Chondrocyte (in vitro differentiated cells): Measurements from ENCODE around the gene MAML2. TPM values are rescaled to one million over a fixed set of nuclear protein-coding genes. Genes with fewer than 3 reads are reported as not detected.

Experiments used
- DNase-seq: peaks from one replicate; pipeline ENCODE4 v3.0.0; 2021; ENCODE audit warnings: mixed read lengths, low spot score
- H3K27ac Mint-ChIP-seq: one replicate; pipeline ENCODE4 v1.8.0; 2021; ENCODE audit warnings: mild to moderate bottlenecking, moderate library complexity, mixed read lengths; ENCODE audit not compliant: unreplicated experiment
- H3K27me3 Mint-ChIP-seq: 2 replicates; pipeline ENCODE4 v1.8.0; 2021; ENCODE audit warnings: low read depth, mixed read lengths
- H3K36me3 Mint-ChIP-seq: 2 replicates; pipeline ENCODE4 v1.8.0; 2021; ENCODE audit warnings: low read depth, mixed read lengths
- H3K4me1 Mint-ChIP-seq: 2 replicates; pipeline ENCODE4 v1.8.0; 2021; ENCODE audit warnings: low read depth, mild to moderate bottlenecking, mixed read lengths
- H3K4me3 Mint-ChIP-seq: one replicate; pipeline ENCODE4 v1.8.0; 2021; ENCODE audit warnings: mild to moderate bottlenecking, moderate library complexity, mixed read lengths; ENCODE audit not compliant: unreplicated experiment
- H3K9me3 Mint-ChIP-seq: 2 replicates; pipeline ENCODE4 v1.8.0; 2021; ENCODE audit warnings: low read depth, mixed read lengths
- total RNA-seq: library from RNA; stranded (reverse); gene quantifications from 3 replicates; pipeline ENCODE4 v1.2.1, GENCODE V29; 2021
- TF ChIP-seq, protein P1 (sequence below): fragments of 200-600 bp; sonication (generic); IDR thresholded peaks from 2 replicates; pipeline ENCODE4 v1.5.0; 2021; ENCODE audit warnings: antibody characterized with exemption, mild to moderate bottlenecking, moderate library complexity

Gene MAML2
- total RNA-seq, 1 donor from 2014 or later: 19.0 TPM

DNA sequence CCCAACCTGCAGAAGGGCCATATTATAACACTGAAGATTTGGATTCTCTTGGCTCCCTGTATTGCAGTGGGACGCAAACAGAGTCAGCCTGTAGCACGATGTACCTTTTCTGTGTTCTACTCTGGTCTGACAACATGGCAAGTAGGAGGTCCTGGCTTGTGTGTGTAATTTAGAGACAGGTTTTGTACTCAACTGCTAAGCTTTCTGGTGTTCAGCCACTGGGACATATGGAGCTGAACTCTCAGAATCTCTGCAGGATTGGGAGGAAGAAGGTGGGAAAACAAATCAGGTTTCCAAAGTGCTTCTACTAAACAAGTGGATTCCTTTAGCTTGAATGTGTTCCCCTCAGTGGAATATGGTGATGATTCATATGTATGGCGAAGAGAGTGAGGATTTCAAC, 226.6 kb downstream of the MAML2 start:
- Mint-ChIP-seq H3K4me1 (peaks cover 33% of the 10 kb centered on the region), H3K4me3 (no peak overlapping the region), H3K27me3 (no peaks in the 10 kb centered on the region), H3K27ac (no peak overlapping the region), H3K9me3 (no peaks in the 10 kb centered on the region), H3K36me3 (peaks cover 5% of the 10 kb centered on the region)
- TF ChIP-seq, protein P1, sequence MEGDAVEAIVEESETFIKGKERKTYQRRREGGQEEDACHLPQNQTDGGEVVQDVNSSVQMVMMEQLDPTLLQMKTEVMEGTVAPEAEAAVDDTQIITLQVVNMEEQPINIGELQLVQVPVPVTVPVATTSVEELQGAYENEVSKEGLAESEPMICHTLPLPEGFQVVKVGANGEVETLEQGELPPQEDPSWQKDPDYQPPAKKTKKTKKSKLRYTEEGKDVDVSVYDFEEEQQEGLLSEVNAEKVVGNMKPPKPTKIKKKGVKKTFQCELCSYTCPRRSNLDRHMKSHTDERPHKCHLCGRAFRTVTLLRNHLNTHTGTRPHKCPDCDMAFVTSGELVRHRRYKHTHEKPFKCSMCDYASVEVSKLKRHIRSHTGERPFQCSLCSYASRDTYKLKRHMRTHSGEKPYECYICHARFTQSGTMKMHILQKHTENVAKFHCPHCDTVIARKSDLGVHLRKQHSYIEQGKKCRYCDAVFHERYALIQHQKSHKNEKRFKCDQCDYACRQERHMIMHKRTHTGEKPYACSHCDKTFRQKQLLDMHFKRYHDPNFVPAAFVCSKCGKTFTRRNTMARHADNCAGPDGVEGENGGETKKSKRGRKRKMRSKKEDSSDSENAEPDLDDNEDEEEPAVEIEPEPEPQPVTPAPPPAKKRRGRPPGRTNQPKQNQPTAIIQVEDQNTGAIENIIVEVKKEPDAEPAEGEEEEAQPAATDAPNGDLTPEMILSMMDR: no peak
- no peak for DNase-seq

DNA sequence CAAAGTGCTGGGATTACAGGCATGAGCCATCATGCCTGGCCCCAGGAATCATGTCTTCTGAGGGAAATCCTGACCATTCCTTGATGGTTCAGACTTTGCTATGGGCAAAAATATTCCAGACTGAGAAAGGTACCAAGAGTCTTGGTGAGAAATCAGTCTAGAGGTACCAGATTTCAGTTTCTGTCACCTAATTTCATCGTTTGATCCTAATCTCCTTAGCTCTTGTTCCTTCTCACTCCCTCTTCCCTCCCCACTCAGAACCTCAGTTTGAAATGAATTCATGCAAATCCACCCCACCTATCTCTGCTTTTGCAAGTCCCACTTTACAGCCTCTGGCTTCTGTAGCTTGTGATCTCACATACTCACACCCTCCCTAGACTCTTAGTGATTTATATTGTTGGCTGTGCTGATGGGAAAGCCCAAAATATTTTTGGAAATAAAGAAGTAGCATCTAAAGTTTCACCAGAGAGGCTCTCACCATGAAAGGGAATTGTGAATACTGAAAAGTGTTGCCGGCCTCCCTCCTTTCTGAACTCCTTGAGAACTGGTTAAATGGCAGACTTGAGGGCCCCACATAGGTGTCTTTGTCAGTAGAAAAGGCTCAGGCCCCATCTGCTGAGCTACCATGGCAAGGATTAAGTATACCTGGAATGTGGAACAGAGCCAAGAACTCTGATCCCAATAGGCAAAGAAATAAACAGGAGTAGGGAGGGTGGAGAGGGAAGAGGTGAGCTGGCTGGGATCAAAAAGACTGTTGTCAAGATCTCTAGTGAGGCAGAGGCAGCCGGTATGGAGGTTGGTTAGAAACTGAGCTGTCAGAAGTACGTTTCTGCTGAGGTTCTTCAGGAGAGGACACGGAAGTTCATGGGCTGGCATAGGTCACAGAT, 228.6 kb downstream of the MAML2 start:
- H3K27me3 Mint-ChIP-seq: no peaks in the 10 kb centered on the region
- peak overlapping the region; percentile 68 for H3K27ac Mint-ChIP-seq
- peaks cover 5% of the 10 kb centered on the region for H3K36me3 Mint-ChIP-seq
- H3K4me1 Mint-ChIP-seq: peaks cover 37% of the 10 kb centered on the region
- no peak overlapping the region for H3K4me3 Mint-ChIP-seq
- no peaks in the 10 kb centered on the region for H3K9me3 Mint-ChIP-seq
- TF ChIP-seq, protein P1: no peak
- no peak for DNase-seq

DNA sequence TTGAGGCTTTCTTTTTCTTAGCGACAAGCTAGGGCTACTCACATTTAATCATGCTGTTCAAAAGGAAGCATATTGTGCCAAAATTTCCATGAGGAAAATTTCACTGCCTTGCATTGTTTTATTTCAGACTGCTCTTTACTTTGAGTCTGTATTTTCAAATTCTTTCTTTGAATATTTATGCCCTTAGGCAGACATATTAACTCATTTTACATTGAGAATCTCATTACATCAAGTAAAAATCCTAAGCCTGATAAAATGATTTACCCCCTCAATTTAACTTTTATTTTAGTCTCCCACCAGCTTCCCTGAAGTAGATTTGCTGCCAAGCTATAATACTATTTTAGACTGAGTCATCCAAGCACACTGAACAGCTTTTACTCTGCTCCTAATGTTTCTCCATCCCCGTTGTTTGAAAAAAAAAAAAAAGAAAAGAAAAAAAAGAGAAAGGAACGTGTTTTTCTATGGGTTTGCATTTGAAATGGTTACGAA, 229.8 kb downstream of the MAML2 start:
- Mint-ChIP-seq H3K27ac (peak overlapping the region; percentile 97), H3K4me1 (peaks cover 37% of the 10 kb centered on the region), H3K4me3 (peak overlapping the region; percentile 64), H3K9me3 (no peaks in the 10 kb centered on the region), H3K27me3 (no peaks in the 10 kb centered on the region), H3K36me3 (peaks cover 5% of the 10 kb centered on the region)
- no peak for DNase-seq
- TF ChIP-seq, protein P1: no peak

DNA sequence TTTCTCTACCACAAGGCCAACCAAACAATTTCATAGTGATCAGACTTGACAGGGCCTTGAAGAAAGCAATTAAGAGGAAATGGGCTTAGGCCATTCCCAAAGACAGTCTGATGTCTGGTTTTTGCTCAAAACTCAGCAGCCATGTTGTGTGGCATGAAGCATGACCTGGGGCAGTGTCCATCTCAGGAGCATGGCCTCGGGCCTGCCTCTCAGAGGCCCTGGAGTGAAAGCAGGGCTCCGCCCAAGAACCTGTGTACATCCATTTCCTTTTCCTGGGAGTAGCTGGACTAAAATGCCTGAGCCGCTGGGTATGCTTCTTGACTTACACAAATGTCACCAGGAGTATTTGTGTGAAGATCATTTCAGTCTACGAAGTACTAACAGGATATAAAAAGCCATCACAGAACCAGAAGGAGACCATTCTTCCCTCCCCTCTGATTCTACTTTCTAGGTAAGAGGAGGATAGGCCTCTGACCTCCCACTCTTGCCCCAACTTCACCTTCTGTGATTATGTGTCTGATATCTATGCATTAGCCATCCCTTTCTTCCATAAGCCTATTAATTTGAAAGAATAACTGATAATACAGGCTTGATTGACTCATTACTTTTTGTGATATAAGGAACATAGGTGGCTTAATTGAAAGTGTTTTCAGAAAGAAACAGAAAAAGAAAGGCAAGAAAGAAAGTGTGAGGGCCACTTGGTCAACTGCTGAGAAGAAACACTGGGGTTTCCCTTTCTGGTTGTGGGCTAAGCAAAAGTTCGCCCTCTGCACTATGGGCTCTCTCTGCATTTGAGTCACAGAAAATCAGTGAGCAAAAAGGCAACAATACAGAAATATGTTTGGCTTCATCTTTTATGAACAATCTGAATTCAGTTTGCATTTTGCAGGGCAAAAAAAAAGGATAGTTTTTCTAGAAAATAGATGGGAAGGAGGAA, 230.5 kb downstream of the MAML2 start:
- TF ChIP-seq, protein P1: no peak
- peak overlapping the region; percentile 97 for H3K27ac Mint-ChIP-seq
- H3K4me3 Mint-ChIP-seq: peak overlapping the region; percentile 64
- H3K4me1 Mint-ChIP-seq: peaks cover 37% of the 10 kb centered on the region
- H3K36me3 Mint-ChIP-seq: peaks cover 5% of the 10 kb centered on the region
- no peaks in the 10 kb centered on the region for H3K27me3 Mint-ChIP-seq
- no peak for DNase-seq
- H3K9me3 Mint-ChIP-seq: no peaks in the 10 kb centered on the region

DNA sequence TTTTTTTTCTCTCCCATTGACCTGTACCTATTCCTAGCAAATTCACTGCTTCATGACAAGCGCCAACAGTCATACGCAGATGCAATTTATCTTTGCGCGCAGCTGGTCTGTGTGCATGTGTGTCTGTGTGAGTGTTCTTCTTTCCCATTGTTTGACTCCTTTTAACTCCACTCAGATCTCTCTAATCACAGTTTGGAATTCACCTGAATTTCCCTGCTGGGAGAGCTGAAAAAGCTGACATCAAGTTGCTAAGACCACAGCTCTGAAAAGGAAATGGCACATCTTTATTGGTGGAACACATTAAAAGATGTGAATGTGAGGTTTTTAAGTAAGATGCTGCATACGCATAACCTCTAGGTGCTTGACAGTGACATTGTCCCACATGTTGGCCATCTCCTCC, 231.7 kb downstream of the MAML2 start:
- no peak for DNase-seq
- Mint-ChIP-seq H3K36me3 (peaks cover 3% of the 10 kb centered on the region), H3K27ac (no peak overlapping the region), H3K4me1 (peaks cover 42% of the 10 kb centered on the region), H3K27me3 (no peaks in the 10 kb centered on the region), H3K9me3 (no peaks in the 10 kb centered on the region), H3K4me3 (no peak overlapping the region)
- TF ChIP-seq, protein P1: no peak
